LHCN-M2 (cell line): Measurements from ENCODE around the gene TMC3. TPM values are rescaled to one million over a fixed set of nuclear protein-coding genes. Genes with fewer than 3 reads are reported as not detected.
"Not testable (repeated sequence)": the region's sequence is repeated elsewhere in the genome, so short reads cannot be mapped to it uniquely, and the experiment has no call there.

Source experiments
- DNase-seq: peaks from one replicate; pipeline ENCODE4 v3.0.0-alpha.2; 2012; ENCODE audit warnings: low read depth
- total RNA-seq: library from RNA; depleted of rRNA; stranded (reverse); fragments of >200 nt; gene quantifications from 2 replicates; pipeline ENCODE4 v1.2.3, GENCODE V29; 2014

The TMC3 gene
- total RNA-seq, 1 experiment from 2014 or later, result not detected

DNA sequence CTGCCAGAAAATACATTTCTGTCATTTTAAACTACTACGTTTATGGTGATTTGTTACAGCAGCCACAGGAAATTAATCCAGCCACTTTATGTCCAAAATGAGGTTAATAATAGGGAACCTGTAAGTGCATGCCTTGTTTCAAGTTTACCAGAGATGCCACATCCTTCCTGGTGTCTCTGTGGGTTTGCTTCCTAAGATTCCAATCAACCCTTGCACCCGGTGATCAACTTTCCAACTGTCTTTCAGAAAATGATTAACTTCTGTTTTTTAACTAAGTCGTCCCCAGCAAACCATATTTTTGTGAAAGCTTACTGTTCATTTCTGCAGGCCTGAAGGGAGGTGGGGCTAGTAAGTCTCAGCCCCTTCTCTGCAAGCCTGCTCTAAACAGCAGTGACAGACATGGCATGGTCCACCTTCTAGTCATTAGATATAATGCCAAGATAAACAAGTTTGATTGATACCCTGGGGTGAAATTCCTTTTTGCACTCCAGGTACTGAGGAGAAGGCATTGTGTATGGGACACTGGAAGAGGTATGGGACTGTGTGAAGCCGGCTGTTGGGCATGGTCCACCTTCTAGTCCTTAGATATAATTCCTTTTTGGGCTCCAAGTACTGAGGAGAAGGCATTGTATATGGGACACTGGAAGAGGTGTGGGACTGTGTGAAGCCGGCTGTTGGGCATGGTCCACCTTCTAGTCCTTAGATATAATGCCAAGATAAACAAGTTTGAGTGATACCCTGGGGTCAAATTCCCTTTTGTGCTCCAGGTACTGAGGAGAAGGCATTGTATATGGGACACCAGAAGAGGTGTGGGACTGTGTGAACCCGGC is 11.1 kb upstream of the TMC3 start:
- no peak for DNase-seq

DNA sequence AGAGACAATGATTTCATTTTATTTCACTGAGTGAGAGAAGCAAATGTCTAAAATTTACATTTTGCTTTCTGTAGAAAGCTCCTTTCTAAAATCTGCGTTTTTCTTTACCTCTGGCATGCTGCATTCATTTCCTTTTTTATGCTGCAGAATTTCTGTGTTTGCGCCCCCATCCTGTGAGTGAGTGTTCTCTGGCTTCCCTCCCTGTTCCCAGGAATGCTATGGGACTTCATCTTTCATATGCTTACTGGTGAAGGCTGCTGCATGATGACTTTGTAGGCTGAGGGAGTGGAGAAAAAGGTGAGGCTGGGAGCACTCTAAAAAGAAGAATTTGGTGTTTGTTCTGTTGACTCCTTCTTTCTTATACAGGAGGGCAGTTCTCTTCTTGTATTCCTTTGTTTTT is 7.7 kb upstream of the TMC3 start:
- no peak for DNase-seq

DNA sequence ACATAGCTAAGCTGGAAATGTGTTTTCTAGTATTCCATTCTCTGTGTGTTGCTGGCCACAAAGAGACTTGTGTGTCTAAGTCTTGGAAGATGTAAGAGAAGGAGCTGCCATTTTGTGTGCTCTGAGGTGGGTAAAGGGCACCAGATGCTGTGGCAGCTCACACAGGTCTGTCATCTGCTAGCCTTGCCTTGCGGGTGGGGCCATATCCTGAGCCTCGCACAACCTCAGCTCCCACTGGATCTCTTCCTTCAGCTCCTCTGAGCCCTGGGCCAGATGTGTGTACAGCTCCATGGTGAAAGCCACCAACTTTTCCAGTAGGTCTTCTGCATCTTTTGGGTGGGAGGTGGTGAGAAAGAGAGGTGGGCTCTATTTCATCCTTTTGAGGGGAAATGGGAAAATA is 6.7 kb upstream of the TMC3 start:
- no peak for DNase-seq

DNA sequence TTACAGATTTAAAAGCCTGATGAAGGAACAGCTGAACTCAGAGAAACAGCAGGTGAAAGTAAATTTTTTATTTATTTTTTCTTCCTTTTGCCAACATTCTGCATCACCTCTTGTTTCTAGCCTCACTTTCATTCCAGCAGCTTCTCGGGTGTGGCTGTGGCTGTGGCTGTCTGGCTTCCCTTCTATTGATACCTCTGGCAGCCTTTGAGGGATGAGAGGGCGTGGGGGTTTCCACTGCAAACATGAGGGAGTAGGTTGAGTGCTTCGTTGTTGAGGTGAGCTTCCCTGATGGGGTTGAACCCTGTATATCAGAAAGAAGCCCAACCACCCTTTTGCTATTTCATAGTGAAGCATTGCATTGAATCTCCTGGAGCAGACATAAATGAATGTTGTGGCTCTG is 6.2 kb upstream of the TMC3 start:
- no peak for DNase-seq

DNA sequence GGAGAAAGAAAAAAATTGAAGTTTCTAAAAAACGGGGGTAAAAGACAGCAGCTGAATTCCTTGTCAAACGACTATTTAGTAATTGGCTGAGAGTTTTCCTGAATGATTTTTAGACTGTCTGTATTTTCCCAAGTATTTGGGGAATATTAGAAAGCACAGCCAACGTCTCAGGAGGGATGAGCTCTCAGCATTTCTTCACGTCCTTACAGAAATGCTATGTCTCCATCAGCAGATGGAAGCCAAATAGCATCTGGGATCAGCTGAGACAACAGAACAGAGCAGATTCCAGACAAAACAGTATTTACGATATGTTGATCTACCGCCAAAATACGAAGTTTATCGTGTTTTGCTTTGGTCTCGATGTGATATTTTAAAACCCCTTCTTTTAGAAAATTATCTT is 5.3 kb upstream of the TMC3 start:
- no peak for DNase-seq

DNA sequence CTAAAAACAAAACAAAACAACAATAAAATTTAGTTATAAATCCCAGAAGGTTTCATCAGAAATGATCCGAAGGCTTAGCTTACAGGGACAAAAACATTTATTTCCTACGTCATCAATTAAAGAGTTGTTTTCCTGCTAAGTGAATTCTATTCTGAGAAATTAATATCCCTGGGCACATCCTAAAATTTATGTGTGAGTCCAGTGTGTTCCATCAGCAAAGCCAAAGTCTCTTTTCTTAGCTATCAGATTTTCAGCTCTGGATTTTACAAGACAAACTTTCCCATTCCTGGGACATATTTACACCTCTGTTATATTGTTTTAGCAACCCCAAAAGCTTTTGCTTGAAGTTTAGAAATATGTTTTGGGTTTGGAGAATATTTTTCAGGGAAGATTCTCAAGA is 4.4 kb upstream of the TMC3 start:
- DNase-seq, result no peak

DNA sequence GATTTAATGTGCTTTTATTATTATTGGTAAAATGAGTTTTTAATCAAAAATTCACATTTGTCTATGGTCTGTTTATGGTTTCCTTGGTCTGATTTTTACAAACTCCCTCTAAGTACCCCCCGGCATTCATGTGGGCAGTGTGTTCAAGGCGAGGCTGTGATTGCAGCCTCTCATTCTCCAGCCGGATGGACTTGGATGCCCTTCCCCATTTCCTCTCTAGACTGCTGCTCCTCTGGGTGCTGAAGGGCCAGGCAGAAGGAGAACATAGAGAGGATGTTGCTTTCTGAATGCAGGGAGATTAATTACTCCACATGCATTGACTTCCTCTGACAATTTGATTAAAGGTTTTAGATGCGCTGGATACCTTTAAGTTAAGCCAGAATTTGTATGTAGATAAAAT is 3.9 kb upstream of the TMC3 start:
- DNase-seq, result no peak

DNA sequence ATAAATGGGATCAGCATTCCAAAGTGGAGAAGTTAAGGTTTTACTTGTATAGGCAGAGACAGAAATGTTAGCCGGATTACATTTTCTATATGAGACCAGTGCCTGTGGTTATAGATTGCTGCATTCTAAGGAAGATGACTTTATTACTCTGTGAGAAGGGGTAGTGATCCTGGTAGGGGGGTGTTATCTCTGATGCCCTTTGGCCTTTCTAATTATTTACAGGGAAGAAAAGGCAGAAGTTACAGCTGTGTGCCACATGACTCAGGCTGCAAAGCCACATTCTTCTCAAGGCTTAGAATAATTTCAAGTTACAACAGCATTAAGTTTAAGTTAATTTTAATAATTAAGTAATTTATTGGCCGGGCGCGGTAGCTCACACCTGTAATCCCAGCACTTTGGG is 2.2 kb upstream of the TMC3 start:
- DNase-seq, result no peak

DNA sequence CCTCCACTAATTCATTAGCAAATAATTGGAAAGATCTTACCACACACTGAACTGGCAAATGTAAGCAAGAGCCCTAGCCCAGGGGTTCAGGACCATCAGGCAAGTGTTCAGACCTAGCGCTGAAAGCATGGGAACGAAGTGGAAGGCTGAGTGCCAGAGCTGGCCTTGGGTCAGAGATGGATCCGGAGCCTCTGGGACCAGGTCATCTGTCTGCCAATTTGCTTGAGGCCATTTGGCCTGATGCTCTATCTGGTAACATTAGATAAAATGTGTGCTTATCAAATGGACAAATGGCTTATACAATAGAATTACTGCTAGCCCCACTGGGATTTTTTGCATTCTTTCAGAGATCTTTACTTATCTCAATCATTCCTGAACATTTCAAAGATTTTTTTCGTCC is 1.4 kb upstream of the TMC3 start:
- DNase-seq, result no peak

DNA sequence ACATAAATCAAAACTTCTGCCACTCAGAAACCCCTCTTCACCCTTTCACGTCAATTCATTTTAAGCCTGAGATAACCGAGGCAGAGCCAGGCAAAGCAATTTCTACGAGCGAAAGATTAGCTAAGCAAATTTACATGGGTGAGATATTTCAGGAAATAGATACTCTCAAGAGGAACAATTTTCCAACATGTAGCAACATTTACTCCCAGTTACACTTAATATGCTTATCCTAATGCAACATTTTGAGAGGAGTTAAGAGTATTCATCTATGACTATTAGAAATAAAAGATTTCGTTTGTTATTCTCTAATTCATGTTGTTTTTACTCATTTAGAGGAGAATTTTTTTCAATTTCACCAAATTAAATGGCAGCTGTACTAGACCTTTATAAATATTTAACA is 837 bp downstream of the TMC3 start:
- no peak for DNase-seq

DNA sequence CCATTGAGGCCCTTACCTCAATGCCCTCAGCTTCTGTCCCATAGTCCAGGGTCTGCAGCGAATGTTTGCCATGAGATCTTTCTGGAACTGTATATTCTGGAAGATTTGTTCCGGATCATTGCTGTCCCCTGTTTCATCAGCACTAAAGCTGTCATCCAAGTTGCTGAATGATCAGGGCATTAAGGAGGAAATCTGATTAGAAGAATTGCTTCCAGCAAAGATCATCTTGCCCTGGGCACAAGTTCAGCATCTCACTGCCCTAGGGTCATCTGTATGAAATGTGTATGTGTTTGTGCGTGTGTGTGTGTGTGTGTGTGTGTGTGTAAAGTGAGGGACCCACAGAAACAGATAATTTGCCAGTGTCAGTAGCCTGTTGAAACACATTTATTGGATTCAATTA is 1.4 kb downstream of the TMC3 start:
- no peak for DNase-seq

DNA sequence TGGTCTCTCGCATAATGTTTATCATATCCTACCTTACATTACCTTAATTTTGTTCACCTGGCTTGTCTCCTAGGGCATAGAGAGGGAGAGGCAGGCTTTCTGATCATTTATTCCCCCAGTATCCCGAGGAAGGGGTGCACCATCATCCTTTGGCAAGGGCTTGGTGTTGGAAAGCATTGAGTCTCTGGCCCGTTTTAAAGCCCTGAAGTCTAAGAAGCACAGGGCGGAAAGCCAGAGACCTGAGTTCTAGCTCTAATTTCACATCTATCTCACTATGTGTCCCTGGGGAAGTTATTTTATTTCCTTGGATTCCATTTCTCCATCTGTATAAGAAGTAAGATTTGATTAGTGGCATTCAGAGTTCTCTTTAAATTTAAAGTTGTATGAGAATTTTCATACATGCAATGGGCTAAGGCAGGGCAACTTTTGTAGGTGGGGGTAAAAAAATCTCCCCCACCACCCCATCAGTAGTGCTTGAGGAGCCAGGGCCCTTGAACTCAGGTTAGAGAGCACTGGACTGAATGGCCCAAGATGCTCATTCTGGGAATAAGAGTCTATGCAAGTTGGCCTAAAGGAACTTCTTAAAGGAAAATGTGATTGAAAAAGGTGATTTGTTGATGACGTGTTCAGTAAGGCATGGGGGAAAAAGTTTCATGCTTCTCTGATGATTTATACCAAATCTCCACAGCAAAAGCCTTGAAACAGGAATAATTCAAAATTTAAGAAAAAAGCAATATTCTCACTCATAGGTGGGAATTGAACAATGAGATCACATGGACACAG is 10.1 kb downstream of the TMC3 start:
- no peak for DNase-seq

DNA sequence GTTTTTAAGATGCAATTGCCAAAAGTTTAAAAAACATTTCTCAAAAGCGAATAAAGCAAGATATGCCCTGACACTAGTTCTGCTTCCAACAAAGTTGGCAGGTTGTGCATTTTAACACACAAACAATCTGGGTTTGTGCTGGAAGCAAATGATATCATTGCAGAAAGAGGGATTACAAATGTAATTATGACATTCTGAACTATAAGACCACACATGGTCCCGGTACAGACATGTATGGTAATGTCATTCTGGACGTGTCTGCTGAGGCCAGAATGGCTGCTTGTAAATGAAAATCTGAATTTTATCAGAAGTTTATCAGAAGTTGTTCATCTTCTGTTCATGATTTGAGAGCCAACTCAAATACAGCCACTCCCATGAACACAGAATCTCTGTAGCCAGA is 10.7 kb downstream of the TMC3 start:
- DNase-seq, result no peak

DNA sequence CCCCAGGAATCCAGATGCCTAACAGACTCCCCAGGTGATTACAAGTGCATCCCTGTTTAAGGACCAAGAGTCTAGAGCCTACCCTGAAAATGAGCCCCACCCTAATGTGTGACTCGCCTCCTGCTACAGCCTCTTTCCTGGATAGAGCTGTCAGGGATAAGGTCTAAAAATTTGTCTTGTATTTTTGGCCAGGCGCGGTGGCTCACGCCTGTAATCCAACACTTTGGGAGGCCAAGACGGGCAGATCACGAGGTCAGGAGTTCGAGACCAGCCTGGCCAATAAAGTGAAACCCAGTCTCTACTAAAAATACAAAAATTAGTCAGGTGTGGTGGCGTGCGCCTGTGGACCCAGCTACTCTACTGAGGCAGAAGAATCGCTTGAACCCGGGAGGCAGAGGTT is 11.2 kb downstream of the TMC3 start:
- DNase-seq, result no peak

DNA sequence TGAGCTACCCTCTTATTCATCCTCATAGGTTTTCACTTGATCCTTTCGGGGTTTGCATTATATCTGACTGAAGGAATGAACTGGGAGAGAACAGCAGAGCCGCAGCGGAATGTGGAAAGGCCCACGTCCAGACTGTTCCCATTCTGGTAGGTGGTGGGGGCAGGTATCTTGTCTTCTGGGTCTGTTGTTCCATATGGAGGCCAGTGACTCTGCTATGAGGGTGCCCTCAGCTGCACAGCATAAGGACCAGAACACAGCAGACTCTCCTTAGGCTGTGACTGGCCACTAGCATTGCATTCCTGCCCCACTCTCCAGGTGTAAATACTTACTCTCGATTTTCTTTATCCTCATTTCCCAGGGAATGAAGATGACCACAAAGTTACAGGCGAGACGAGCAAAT is 12.1 kb downstream of the TMC3 start:
- no peak for DNase-seq

DNA sequence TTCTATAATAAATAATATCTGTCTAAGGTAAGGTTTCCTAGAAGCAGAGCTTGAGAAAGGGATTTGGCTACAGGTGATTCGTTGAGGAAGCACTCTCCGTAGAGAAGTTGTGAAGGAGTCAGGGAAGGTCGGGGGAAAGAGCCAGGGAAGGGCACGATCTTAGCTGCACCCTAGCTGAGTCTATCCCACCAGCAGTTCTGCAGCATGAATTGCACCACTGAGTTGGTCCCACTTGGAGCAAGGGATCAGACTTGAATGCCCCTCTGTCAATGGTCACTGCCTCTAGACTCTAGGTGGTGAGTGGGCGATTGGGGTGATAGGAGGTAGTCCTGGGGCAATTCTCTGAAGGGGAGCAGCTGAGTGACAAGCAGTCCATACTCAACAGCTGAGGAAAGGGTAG is 13.5 kb downstream of the TMC3 start:
- no peak for DNase-seq

DNA sequence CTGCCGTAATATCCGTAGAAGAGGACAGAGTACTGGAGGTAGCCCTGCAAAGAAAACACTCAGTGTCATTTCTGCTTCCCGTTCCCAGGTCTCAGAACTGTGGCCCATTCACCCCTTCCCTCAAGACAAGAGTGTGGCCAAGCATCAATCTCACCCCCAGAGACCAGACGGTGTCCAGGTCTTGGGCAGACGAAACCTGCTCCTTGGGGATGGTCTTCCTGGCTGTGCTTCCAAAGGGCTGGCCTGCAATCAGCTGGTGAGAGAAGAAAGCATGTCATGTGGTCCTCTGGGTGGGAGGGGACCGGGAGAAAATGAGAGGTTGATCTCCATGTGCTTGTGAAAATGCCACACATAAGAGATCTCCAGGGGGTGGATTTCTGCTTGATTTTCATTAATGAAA is 15.8 kb downstream of the TMC3 start:
- DNase-seq, result no peak

DNA sequence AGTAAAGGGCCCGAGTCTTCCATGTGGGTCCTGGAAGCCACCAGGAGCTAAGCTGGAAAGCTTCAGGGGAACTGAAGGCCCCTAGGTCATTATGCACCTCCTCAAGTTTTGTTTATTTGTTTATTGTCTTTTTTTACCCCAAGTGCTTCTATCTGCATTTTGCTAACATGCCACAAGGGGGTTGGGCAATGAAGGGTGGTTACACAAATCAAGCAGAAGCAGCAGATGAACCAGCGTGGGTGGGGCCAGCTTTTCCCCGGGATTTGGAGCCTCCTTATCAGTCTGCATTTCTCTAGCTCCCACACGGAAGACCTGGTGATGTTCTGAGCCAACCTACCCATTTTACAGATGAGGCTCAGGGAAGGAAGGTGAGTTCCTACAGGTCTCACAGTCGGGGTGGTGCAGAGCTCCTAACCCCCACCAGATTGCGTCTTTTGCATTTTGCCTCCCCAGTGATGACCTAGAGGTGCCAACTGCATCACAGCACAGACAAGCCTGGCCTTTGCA is 16.8 kb downstream of the TMC3 start:
- no peak for DNase-seq

DNA sequence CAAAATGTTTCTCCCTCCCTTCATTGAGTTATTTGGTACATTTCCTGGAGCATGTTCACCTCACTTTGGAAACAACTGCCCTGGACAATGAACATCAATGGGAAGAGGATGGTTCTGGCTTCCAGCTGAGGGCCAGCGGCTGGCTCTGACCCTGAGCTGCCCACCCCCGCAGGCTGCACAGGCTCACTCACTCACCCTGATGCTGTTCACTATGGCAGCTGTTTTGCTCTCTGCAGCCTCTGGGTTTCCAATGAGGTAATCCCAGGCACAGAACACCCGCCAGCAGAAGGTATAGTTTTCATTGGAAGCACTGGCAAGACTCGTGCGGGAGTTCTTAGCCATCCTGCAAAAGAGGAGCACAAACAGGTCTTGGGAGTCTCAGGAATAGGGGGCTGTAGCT is 17.8 kb downstream of the TMC3 start:
- no peak for DNase-seq

DNA sequence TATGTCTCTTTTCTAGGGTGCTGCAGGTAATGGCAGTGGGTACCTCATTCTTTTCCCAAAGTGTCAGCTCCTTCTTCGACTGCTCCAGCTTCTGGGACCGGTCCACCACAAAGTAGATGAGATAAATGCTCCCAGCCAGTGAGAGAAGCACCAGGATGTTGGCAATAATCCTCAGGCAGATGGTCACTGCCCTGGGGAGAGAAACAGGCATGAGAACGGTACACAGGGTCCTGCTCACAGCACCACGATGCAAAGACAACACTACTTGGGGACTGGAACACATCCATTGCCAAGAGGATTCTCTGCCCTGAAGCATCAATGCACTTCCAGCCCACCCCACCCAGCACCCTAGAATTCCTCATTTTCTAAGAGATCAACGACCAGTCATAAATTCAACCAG is 22.4 kb downstream of the TMC3 start:
- no peak for DNase-seq

DNA sequence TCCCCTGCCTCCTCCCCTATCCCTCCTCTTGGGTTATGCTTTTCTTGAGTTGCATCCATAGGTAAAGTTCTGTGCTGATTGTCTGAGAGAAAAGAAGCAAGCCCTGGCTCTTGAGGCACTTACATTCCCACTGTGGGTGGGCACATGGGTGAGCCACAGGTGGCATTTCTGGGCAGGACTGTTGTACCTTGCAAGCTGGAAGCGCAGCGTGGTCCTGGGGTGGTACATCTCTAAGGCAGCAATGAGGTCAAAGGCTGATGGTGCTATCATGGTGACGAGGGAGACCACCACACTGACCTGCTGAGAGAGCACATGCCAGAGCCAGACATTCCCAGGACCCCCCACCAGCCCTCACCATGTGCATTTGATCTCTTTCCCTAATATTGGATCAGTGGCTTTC is 24.7 kb downstream of the TMC3 start:
- DNase-seq, result no peak

DNA sequence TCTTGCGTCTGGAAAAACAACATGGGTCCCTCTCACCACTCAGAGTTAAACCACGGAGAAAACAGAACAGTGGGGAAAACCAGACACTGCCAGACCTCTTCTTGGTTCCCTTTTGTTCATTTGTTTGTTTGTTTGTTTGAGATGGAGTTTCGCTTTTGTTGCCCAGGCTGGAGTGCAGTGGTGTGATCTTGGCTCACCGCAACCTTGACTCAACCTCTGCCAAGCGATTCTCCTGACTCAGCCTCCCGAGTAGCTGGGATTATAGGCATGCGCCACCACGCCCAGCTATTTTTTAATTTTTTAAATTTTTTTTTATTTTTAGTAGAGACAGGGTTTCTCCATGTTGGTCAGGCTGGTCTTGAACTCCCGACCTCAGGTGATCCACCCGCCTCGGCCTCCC is 25.3 kb downstream of the TMC3 start:
- DNase-seq, result not testable (repeated sequence)

DNA sequence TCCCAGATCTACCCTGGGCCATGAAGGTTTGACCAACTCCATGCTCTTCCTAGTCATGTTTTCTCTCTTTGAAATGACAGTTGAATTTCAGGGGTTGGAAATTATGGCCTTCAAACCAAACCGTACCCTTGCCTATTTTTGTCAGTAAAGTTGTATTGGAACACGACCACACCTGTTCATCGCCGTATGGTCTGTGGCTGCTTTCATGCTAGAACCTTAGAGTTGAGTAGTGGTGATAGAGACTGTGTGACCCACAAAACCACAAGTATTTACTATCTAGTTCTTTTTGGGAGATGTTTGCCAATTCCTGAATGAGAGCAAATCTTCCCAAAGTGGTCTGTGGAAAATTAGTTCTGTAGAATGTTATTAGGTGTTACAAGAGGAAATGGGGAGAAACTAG is 26.1 kb downstream of the TMC3 start:
- DNase-seq, result no peak
